Adrenal gland (tissue), 19 donors: ENCODE data around the gene CCDC83. TPM values are rescaled to one million over a fixed set of nuclear protein-coding genes. Genes with fewer than 3 reads are reported as not detected.

Experiments used
- DNase-seq, 7 donors: peaks; one replicate each; pipeline ENCODE4 v3.0.0-alpha.2; 2019 to 2020
- H3K27ac ChIP-seq, 5 donors: fragments of 200-600 bp; sonication (generic) in 4 of 5; 1 replicate in 3 of 5; 2 replicates in 2 of 5; pipeline versions ENCODE4 v1.5.1 to v1.8.0; 2016 to 2020; ENCODE audit warnings: mild to moderate bottlenecking in 1 of 5
- H3K27me3 ChIP-seq: fragments of 200-600 bp; 2 replicates; pipeline ENCODE4 v1.8.0; 2021
- H3K36me3 ChIP-seq, 2 donors: fragments of 200-600 bp; replicated peaks in 1 of 2; 1 replicate in 1 of 2; 2 replicates in 1 of 2; pipeline versions ENCODE4 v1.5.1 to v1.8.0; 2018 to 2022
- H3K4me1 ChIP-seq, 2 donors: fragments of 200-600 bp; replicated peaks in 1 of 2; 1 replicate in 1 of 2; 2 replicates in 1 of 2; pipeline versions ENCODE4 v1.5.1 to v1.8.0; 2018 to 2021
- H3K4me3 ChIP-seq, 4 donors: fragments of 200-600 bp; sonication (generic) in 3 of 4; one replicate each; pipeline ENCODE4 v1.5.1; 2016 to 2018
- H3K9me3 ChIP-seq, 3 donors: fragments of 200-600 bp; sonication (generic) in 1 of 3; replicated peaks in 1 of 3; 1 replicate in 2 of 3; 2 replicates in 1 of 3; pipeline versions ENCODE4 v1.5.1 to v1.8.0; 2016 to 2021
- POLR2A ChIP-seq, 2 donors: fragments of 450-650 bp; IDR thresholded peaks; one replicate each; pipeline ENCODE4 v1.6.1; 2017; ENCODE audit warnings: antibody characterized with exemption in 2 of 2, mild to moderate bottlenecking in 2 of 2, moderate library complexity in 1 of 2
- WGBS, 4 donors: extraction: QIAGEN DNeasy Blood & Tissue Kit in 2 of 4; methylation state at CpG; one replicate each; pipeline versions ENCODE4 v1.1.5 to v1.1.7; 2013 to 2017; 5-methylcytosine and 5-hydroxymethylcytosine counted together
- intact Hi-C, 2 donors: fragments of 100-400 bp; cut with DNase I; formaldehyde crosslinking; loops; one replicate each; pipeline versions ENCODE4 v1.14.1 to v1.15.0; 2022 to 2023
- long read RNA-seq, 10 donors: library from polyadenylated mRNA in 3 of 10; unstranded in 2 of 10; stranded (forward) in 1 of 10; transcript quantifications; one replicate each; pipeline ENCODE4 v2.0.0 and lab custom pipeline, GENCODE V29; 2021 to 2026
- polyA plus RNA-seq, 3 donors: library from polyadenylated mRNA; stranded (reverse); fragments of 200-250 nt in 2 of 3; fragments of 350-450 nt in 1 of 3; fragmentation: Illumina TruSeq in 1 of 3; extraction: RNeasy Lipid Tissue Mini Kit (QIAGEN cat#74804) in 1 of 3; gene quantifications; one replicate each; pipeline ENCODE4 v1.2.3, GENCODE V29; 2013 to 2014
- total RNA-seq, 9 donors: library from RNA; depleted of rRNA in 4 of 9; stranded (reverse); fragments of >200 nt in 4 of 9; fragments of 120-200 nt in 1 of 9; fragmentation: NEBNext Ultra II Directional in 1 of 9; extraction: Animal tissue kit (Norgen Biotek cat#: 25700) in 1 of 9; gene quantifications; one replicate each; pipeline versions ENCODE4 v1.1.0 to v1.2.4, GENCODE V29; 2013 to 2023
- TF ChIP-seq, protein P1 (sequence below), 6 experiments: fragments of 450-650 bp in 4 of 6; fragments of 200-600 bp in 2 of 6; sonication (generic) in 1 of 6; IDR thresholded peaks; 1 replicate in 5 of 6; 2 replicates in 1 of 6; pipeline versions ENCODE4 v1.5.1 to v1.8.0; 2016 to 2021; ENCODE audit warnings: antibody characterized with exemption in 6 of 6, mild to moderate bottlenecking in 2 of 6, moderate library complexity in 1 of 6
- donor health status: healthy with polysubstance abuse.
- donor health status: Bipolar disorder and iron deficiency.
- donor health status: DM: yes; HTN: yes; CAD: no.
- donor health status: DM: no; HTN: no; CAD: no.
- donor health status: DM: no; HTN: no; CAD: no.
- donor health status: DM: yes; HTN: yes; CAD: no.

The CCDC83 gene
- total RNA-seq = not detected
- not detected for polyA plus RNA-seq
- long read RNA-seq, donor 1 = 0 reads
- long read RNA-seq, donor 2 = 0 reads
- long read RNA-seq, donor 3 = 0 reads
- long read RNA-seq, donor 4 = 0 reads
- long read RNA-seq, donor 5 = 0 reads
- long read RNA-seq, donor 6 = 0 reads
- long read RNA-seq, donor 7 = 0 reads
- long read RNA-seq, donor 8 = 0 reads
- long read RNA-seq, donor 9 = 0 reads
- long read RNA-seq, donor 10 = 0 reads

DNA sequence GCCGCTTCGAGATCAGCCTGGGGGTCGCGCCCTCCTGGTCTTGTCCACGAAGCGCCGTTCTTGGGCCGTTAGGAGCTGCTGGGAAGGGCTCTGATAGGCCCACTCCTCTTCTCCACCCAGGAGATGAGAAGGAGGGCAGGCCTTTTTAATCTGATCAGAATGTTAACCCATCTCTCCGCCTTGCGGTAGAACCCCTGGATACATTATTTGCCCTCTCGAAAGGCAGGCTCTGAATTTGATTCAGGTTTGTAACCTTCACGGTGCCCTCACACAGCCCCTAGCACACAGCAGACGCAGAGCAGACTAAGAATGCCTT, at the start of gene CCDC83:
CCDC83 (plus strand) TSS at position 43 of the 316 bp plus-strand sequence. CDS start 9,741 bp downstream, outside the sequence.
- Histone ChIP-seq H3K36me3 (no peaks in the 10 kb centered on the region), H3K27ac (peak within 1 kb of the TSS; percentile 46 to 87 (median 78)), H3K4me3 (peak within 1 kb of the TSS; percentile 12 to 51 (median 35)), H3K27me3 (no peaks in the 10 kb centered on the region), H3K4me1 (peaks cover 5 to 6% of the 10 kb centered on the region in 2 donors), H3K9me3 (no peaks in the 10 kb centered on the region)
- DNase-seq = no peak
- TF ChIP-seq, protein P1, sequence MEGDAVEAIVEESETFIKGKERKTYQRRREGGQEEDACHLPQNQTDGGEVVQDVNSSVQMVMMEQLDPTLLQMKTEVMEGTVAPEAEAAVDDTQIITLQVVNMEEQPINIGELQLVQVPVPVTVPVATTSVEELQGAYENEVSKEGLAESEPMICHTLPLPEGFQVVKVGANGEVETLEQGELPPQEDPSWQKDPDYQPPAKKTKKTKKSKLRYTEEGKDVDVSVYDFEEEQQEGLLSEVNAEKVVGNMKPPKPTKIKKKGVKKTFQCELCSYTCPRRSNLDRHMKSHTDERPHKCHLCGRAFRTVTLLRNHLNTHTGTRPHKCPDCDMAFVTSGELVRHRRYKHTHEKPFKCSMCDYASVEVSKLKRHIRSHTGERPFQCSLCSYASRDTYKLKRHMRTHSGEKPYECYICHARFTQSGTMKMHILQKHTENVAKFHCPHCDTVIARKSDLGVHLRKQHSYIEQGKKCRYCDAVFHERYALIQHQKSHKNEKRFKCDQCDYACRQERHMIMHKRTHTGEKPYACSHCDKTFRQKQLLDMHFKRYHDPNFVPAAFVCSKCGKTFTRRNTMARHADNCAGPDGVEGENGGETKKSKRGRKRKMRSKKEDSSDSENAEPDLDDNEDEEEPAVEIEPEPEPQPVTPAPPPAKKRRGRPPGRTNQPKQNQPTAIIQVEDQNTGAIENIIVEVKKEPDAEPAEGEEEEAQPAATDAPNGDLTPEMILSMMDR (IDR thresholded peaks at IDR 0.05) = no peak
- no peak for TF ChIP-seq POLR2A (IDR thresholded peaks at IDR 0.05)
- 38 to 90% (median 44%) methylated on average over 5 to 13 of the region's 13 CpGs for WGBS, 4 donors
- intact Hi-C loops = loop anchor here (5.0 to 10.0 kb wide), 4 partner anchors 82 to 440 kb away; no protein-coding TSS in a partner anchor

DNA sequence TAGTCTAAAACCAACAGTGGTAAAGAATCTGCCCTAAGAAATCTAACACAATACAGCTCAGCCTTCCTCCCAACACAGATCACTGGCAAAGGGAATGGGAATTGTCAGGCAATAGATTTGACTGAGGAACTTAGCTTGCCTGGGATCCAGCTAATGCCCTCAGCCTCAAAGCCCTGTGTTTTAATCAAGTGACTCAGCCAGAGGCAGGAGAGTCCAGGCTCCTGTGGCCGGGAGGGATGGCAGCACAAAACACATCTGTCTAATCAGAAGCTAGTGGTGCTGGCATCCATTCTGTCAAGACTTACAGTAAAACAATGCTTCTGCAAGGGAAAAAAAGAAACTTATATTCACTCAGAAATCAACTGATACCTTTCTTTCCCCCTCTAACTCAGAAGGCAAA, 49.8 kb upstream of the CCDC83 start:
- WGBS, 4 donors = 30 to 54% (median 36%) methylated on average over 1 of the region's 1 CpG
- intact Hi-C loops = no loop called here
- no peaks in the 10 kb centered on the region for H3K9me3 ChIP-seq
- no peak overlapping the region for H3K27ac ChIP-seq
- no peak overlapping the region for H3K4me3 ChIP-seq
- H3K27me3 ChIP-seq = no peaks in the 10 kb centered on the region
- no peaks in the 10 kb centered on the region for H3K36me3 ChIP-seq
- DNase-seq = no peak
- TF ChIP-seq POLR2A (IDR thresholded peaks at IDR 0.05) = no peak
- TF ChIP-seq, protein P1 (IDR thresholded peaks at IDR 0.05) = no peak
- peaks cover 6% of the 10 kb centered on the region in 2 donors for H3K4me1 ChIP-seq

DNA sequence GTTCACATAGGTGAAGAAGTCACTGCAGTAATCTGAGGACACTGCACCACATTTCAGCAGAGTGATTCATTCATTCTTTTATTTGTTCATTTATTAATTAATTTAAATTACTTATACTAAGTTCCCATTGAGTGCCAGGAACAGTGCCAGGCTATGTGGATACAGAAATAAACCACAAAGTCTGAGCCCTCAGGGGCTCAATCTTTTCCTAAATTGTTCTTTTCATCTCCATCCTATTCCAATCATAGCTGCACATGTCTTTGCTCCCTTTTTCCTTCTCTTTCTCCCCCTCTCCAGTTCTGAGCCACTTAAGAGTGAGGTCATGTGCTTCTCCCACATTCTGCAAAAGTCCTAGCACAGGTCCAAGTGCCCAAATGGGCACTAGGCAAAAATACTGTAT, 49.2 kb upstream of the CCDC83 start:
- intact Hi-C loops = no loop called here
- no peaks in the 10 kb centered on the region for H3K9me3 ChIP-seq
- no peaks in the 10 kb centered on the region for H3K27me3 ChIP-seq
- no peak for DNase-seq
- peaks cover 10 to 11% of the 10 kb centered on the region in 2 donors for H3K4me1 ChIP-seq
- no peak overlapping the region for H3K27ac ChIP-seq
- TF ChIP-seq, protein P1 (IDR thresholded peaks at IDR 0.05) = no peak
- TF ChIP-seq POLR2A (IDR thresholded peaks at IDR 0.05) = no peak
- H3K36me3 ChIP-seq = no peaks in the 10 kb centered on the region
- H3K4me3 ChIP-seq = no peak overlapping the region

DNA sequence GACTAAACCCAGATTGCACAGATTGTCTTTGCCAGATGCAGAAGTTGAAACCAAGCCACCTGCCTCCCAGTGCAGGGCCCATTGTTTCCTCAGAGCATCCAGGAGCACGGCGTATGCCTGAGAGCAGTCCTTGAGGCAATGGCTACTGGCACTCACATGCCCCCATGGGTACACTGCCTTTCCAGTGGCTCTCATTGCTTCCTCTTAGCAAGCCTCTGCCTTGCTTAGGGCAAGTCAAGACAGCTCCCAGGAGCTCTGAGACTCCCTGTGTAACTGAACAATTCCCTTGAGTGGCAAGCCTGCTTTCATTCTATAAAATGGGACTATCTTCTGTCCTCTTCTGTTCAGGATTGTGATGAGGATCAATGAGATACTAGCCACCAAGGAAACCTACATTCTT, 48.3 kb upstream of the CCDC83 start:
- intact Hi-C loops = no loop called here
- WGBS, 4 donors = 73 to 92% (median 77%) methylated on average over 2 of the region's 2 CpGs
- Histone ChIP-seq H3K4me3 (no peak overlapping the region), H3K4me1 (peaks cover 10 to 11% of the 10 kb centered on the region in 2 donors), H3K9me3 (no peaks in the 10 kb centered on the region), H3K27ac (no peak overlapping the region), H3K36me3 (no peaks in the 10 kb centered on the region), H3K27me3 (no peaks in the 10 kb centered on the region)
- no peak for DNase-seq
- TF ChIP-seq, protein P1 (IDR thresholded peaks at IDR 0.05) = no peak
- TF ChIP-seq POLR2A (IDR thresholded peaks at IDR 0.05) = no peak
